MCF 10A (cell line): Measurements from ENCODE around the gene SLC5A8. TPM values are rescaled to one million over a fixed set of nuclear protein-coding genes. Genes with fewer than 3 reads are reported as not detected.
"Not testable (repeated sequence)": the region's sequence is repeated elsewhere in the genome, so short reads cannot be mapped to it uniquely, and the experiment has no call there.

ENCODE experiments used
- BruUV-seq: library from RNA; stranded (reverse); fragments of 400-500 nt; replicated peaks from 2 replicates; lab custom pipeline; 2021; lab: Mats Ljungman, UMichigan
- CTCF ChIA-PET: fragments of 300-600 bp; sonication (Branson Sonifier 250); formaldehyde crosslinking; extraction: SDS; loops from one replicate; lab custom pipeline; 2021; ENCODE audit warnings: antibody characterized with exemption, inconsistent platforms; lab: Yijun Ruan, JAX
- POLR2A ChIA-PET: fragments of 300-600, 350-650 bp; sonication (Branson Sonifier 250); formaldehyde crosslinking; extraction: SDS; loops from one replicate; lab custom pipeline; 2020; ENCODE audit warnings: antibody characterized with exemption, inconsistent platforms; lab: Yijun Ruan, JAX
- DNase-seq: peaks from one replicate; pipeline ENCODE4 v3.0.0-alpha.2; 2018; ENCODE audit not compliant: unreplicated experiment
- H3K27ac Mint-ChIP-seq: one replicate; pipeline ENCODE4 v1.8.0; 2022; ENCODE audit warnings: mild to moderate bottlenecking, low read depth, mixed read lengths; ENCODE audit not compliant: unreplicated experiment
- H3K27me3 Mint-ChIP-seq: one replicate; pipeline ENCODE4 v1.8.0; 2022; ENCODE audit warnings: mixed read lengths; ENCODE audit not compliant: insufficient read depth, unreplicated experiment
- H3K36me3 Mint-ChIP-seq: one replicate; pipeline ENCODE4 v1.8.0; 2022; ENCODE audit warnings: mild to moderate bottlenecking, moderate library complexity, mixed read lengths; ENCODE audit not compliant: insufficient read depth, unreplicated experiment
- H3K4me1 Mint-ChIP-seq: one replicate; pipeline ENCODE4 v1.8.0; 2022; ENCODE audit warnings: mixed read lengths; ENCODE audit not compliant: insufficient read depth, unreplicated experiment
- H3K4me3 Mint-ChIP-seq: one replicate; pipeline ENCODE4 v1.8.0; 2022; ENCODE audit warnings: mild to moderate bottlenecking, moderate library complexity, mixed read lengths; ENCODE audit not compliant: unreplicated experiment
- H3K9me3 Mint-ChIP-seq: one replicate; pipeline ENCODE4 v1.8.0; 2022; ENCODE audit warnings: mixed read lengths; ENCODE audit not compliant: unreplicated experiment
- intact Hi-C: fragments of 100-400 bp; cut with micrococcal nuclease; formaldehyde crosslinking; loops from 2 replicates; pipeline ENCODE4 v1.14.1; 2022
- total RNA-seq: library from RNA; stranded (reverse); gene quantifications from 2 replicates; pipeline ENCODE4 v1.2.3, GENCODE V29; 2022
- TF ChIP-seq, protein P1 (sequence below): fragments of 200-600 bp; IDR thresholded peaks from one replicate; pipeline ENCODE4 v1.8.0; 2022; ENCODE audit warnings: antibody characterized with exemption, mild to moderate bottlenecking; ENCODE audit not compliant: unreplicated experiment

SLC5A8 gene
- total RNA-seq, 1 experiment from 2014 or later, result not detected

DNA sequence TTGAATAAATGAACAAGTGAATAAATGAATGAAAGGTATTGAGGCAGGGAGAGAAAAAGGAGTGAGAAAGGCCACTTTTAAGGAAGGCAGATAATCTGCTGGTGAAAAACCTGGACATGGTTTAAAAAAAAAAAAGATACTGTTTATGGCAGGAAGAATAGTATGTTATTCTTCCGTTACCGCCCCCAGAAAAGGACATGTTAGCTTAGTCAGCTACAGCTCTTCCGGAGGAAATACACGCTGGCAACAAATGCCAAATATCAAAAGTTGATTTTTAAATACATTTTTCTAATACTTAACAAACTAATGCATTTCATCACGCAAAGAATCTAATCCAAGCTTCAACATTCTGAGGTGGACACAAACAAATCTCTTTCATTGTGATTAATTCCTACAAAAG lies 43.2 kb downstream of the SLC5A8 start:
- TF ChIP-seq, protein P1, sequence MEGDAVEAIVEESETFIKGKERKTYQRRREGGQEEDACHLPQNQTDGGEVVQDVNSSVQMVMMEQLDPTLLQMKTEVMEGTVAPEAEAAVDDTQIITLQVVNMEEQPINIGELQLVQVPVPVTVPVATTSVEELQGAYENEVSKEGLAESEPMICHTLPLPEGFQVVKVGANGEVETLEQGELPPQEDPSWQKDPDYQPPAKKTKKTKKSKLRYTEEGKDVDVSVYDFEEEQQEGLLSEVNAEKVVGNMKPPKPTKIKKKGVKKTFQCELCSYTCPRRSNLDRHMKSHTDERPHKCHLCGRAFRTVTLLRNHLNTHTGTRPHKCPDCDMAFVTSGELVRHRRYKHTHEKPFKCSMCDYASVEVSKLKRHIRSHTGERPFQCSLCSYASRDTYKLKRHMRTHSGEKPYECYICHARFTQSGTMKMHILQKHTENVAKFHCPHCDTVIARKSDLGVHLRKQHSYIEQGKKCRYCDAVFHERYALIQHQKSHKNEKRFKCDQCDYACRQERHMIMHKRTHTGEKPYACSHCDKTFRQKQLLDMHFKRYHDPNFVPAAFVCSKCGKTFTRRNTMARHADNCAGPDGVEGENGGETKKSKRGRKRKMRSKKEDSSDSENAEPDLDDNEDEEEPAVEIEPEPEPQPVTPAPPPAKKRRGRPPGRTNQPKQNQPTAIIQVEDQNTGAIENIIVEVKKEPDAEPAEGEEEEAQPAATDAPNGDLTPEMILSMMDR, result no peak
- H3K9me3 Mint-ChIP-seq, result no peaks in the 10 kb centered on the region
- no peak overlapping the region for H3K4me3 Mint-ChIP-seq
- H3K27me3 Mint-ChIP-seq, result peaks cover 36% of the 10 kb centered on the region
- ChIA-PET POLR2A (no interaction called here), CTCF (no interaction called here)
- no peaks in the 10 kb centered on the region for H3K36me3 Mint-ChIP-seq
- no TSS peak for BruUV-seq
- H3K4me1 Mint-ChIP-seq, result no peaks in the 10 kb centered on the region
- DNase-seq, result no peak
- intact Hi-C loops, result no loop called here
- no peak overlapping the region for H3K27ac Mint-ChIP-seq

DNA sequence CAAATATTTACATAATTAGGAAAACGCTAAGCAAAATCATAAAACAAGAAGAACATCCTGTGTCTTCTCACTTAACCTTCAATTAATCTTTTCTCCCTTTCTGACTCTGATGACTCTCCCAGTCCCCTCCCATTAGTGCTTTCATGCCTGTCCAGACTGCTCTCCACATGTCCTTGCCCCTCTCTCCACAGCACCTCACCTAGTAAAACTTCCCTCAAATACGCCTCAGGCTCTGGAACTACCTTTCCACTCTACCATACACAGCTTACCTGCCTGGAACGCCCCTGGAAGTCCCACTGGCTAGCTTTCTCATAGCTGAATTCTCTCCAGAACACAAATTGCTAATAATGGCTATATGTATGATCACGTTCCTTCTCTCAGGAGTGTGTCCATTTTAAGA lies 44.7 kb downstream of the SLC5A8 start:
- peaks cover 36% of the 10 kb centered on the region for H3K27me3 Mint-ChIP-seq
- H3K9me3 Mint-ChIP-seq, result no peaks in the 10 kb centered on the region
- ChIA-PET CTCF (no interaction called here), POLR2A (no interaction called here)
- no peak for DNase-seq
- intact Hi-C loops, result no loop called here
- no peaks in the 10 kb centered on the region for H3K4me1 Mint-ChIP-seq
- no peak overlapping the region for H3K27ac Mint-ChIP-seq
- BruUV-seq, result no TSS peak
- H3K4me3 Mint-ChIP-seq, result no peak overlapping the region
- TF ChIP-seq, protein P1, result no peak
- H3K36me3 Mint-ChIP-seq, result no peaks in the 10 kb centered on the region

DNA sequence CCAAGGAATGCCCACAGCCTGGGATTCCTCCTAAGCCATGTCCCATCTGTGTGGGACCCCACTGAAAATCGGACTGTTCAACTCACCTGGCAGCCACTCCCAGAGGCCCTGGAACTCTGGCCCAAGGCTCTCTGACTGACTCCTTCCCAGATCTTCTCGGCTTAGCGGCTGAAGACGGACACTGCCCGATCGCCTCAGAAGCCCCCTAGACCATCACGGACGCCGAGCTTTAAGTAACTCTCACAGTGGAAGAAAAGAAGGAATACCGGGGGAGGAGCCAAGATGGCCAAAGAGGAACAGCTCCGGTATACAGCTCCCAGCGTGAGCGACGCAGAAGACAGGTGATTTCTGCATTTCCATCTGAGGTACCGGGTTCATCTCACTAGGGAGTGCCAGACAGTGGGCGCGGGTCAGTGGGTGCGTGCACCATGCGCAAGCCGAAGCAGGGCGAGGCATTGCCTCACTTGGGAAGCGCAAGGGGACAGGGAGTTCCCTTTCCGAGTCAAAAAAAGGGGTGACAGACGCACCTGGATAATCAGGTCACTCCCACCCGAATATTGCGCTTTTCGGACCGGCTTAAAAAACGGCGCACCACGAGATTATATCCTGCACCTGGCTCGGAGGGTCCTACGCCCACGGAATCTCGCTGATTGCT lies 64.1 kb downstream of the SLC5A8 start:
- not testable (repeated sequence) for H3K27ac Mint-ChIP-seq, H3K4me3 Mint-ChIP-seq

DNA sequence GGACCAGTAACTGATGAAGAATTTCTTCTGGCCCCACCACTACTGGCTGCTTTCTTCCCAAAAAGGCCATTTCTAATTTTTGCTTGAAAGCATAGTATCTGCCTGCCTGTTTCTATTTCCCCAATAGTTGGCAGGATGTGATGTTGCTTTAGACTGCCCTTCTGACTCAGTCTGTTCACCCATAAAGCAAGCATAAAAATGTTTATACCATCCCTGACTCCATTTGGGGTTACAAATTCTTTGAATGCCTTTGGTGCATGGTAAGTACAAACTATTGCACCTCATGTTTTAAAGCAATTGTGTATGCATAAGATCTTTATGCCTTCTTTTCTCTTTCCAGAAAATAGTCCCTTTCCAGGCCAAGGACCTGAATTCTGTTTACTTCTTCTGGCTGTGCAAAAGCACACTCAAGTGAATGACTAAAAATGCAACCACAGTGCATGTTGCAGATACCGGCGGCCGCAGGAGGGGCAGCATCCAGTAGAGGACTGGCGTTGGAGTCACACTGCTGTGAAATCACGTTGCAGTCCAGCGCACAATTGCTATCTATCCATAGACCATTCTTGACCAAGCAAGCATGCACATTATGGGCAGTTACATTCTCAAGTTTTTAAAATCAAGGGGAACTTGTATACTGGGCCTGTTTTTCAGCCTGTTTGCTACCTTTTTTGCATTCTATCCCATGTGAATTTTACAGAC lies 82.4 kb downstream of the SLC5A8 start:
- H3K27ac Mint-ChIP-seq, result no peak overlapping the region

More for the DNA sequence above, 64.1 kb downstream of the SLC5A8 start:
- CTCF ChIA-PET, H3K27me3 Mint-ChIP-seq, H3K36me3 Mint-ChIP-seq, BruUV-seq, POLR2A ChIA-PET, H3K4me1 Mint-ChIP-seq, intact Hi-C loops, DNase-seq, H3K9me3 Mint-ChIP-seq: not testable (repeated sequence)

More for the DNA sequence above, 82.4 kb downstream of the SLC5A8 start:
- Mint-ChIP-seq H3K27me3 (no peaks in the 10 kb centered on the region), H3K4me1 (no peaks in the 10 kb centered on the region), H3K4me3 (no peak overlapping the region), H3K9me3 (no peaks in the 10 kb centered on the region), H3K36me3 (no peaks in the 10 kb centered on the region)
- intact Hi-C loops, result no loop called here
- ChIA-PET CTCF (no interaction called here), POLR2A (interaction anchor here (0.7 kb wide), 1 partner anchor 555 kb away, joined by 3 read pairs; no protein-coding TSS in a partner anchor)
- no peak for DNase-seq
- TF ChIP-seq, protein P1, result no peak
- no TSS peak for BruUV-seq
